HG02981 (cell line): Measurements from ENCODE around the gene PID1.
"Not testable (repeated sequence)": the region's sequence is repeated elsewhere in the genome, so short reads cannot be mapped to it uniquely, and the experiment has no call there.

Experiments
- ATAC-seq: cut with Tn5 transposase; IDR thresholded peaks from one replicate; pipeline ENCODE4 v1.9.1; 2021; ENCODE audit warnings: mild to moderate bottlenecking, moderate library complexity; ENCODE audit not compliant: unreplicated experiment

Gene PID1

DNA sequence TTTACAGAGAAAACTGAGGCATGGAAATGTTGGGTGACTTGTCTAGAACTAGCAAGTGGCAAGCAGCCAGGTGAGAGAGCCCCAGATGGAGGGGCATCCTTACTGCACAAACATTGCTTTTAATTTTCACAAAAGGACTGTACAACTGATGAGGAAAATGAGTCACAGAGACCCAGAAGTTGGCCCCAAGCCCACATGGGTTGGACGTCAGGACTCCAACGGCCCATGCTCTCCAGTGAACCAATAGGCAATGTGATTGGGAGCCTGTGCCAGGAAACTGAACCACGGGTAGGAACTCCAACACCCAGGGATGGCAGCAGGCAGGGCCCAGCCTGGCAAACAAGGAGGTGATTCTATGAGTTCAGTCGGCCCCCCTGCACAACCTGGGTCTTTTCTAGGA is 50.8 kb downstream of the PID1 start:
- ATAC-seq: no peak

DNA sequence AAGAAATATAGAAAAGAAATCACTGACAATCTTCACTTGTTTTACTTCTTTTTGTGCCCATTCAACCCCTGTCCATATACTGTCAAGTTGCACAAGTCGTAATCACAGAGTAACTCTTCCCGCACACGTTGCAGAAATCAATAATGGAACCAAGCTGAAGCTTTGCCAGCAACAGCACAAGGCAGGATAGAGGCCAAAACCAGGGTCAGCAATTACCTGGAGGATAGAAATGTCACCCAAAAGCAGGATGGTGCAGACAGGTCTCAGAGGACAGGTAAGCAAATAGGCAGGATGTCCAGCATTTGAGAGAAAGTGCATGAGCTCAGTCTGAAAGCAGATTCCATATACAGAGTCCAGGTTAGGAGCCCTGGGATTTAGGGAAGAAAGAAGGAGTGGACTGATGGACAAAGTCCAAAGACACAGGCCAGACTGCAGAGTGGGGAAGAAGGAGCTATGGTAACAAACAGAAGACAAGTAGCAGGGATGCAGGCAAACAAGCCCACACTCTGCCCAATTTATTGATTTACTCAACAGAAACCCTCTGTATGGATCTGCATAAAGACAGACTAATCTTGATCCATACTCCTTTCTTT is 52.7 kb downstream of the PID1 start:
- ATAC-seq: no peak

DNA sequence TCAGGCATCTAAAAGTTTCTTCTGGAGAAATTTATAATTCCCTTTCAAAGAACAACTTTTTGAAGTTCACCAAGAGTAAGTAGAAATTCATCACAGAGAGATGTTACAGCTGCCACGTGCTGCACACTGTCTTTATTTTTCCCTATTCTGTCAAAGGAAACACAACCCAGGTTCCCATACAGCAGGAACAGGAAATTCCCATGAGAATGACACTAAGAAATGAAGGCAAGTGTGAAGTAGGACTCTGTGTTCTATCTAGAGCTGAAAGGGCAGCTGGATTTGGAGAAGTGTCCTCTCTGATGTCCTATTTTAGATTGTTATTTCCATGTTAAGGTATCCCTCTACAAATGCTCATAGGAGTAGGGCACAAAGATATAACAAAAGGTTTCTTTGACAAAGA is 58.8 kb downstream of the PID1 start:
- no peak for ATAC-seq

DNA sequence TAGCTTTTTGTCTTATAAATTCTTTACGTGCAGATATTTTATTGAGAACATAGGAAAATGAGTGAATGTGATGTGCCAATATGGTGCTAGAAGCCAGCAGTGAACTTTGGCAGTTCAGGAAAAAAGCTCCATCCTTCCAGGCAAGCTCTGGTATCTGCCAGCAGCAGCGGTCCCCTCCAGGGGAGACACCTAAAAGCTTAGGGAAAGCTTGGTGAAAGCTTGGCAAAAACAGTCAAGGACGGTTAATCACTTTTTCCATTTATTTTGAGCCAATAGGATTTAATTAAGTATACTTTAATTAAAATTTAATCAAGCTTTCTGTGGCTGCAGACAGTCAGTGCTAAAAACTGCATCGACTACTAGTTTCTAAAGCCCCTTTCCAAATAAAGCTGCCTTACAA is 60.4 kb downstream of the PID1 start:
- no peak for ATAC-seq

DNA sequence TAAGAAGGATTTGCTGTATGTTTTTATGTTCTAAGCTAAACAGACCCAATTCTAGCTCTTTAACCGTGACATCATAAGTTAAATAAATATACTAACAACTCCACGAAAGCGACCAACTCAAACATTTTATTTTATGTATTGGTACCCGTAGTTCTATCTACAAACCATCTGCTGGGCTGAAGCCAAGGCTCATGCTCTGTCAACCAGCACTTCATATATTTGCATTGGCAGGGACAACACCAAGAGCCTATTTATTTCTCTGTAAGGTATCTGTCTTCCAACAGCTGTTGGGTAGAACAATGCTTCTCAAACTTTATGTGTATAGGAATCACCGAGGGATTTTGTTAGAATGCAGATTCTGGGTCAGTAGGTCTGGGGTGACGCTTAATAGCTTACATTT is 64.5 kb downstream of the PID1 start:
- ATAC-seq: no peak

DNA sequence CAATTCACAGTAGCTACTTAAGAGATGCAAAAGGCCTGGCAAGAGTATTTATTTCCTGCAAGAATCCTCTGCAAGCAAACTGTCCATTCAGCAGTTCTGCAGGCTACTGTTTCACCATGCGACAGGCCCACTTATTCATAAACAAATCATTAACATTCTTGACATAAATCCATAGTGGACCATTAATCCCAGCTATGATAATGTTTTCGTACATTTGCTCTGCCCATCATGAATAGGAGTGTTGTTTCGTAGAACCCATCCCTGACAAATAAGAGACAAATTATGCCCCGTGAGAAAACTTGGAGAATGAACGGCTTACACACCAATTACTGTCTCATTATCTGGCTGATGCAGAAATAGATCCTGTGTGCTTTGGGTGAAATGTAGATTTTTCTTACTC is 65.4 kb downstream of the PID1 start:
- ATAC-seq: no peak

DNA sequence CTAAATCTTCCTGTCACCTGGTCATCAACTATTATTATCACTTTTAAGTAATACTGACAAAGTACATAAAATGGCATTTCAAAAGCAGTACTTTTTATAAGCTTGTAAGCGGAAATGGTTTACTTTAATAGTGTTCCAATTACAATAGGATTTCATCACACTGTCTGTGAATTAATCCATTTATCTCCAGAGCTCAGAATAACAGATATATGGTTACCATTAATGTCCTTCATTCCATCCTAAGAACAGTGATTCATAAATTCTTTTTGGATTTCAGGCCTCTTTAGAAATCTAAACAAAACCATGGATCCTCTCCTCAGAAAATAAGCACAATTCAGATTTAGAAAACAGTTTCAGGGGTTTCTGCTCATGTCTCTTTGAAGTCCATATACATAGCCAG is 68.4 kb downstream of the PID1 start:
- no peak for ATAC-seq

DNA sequence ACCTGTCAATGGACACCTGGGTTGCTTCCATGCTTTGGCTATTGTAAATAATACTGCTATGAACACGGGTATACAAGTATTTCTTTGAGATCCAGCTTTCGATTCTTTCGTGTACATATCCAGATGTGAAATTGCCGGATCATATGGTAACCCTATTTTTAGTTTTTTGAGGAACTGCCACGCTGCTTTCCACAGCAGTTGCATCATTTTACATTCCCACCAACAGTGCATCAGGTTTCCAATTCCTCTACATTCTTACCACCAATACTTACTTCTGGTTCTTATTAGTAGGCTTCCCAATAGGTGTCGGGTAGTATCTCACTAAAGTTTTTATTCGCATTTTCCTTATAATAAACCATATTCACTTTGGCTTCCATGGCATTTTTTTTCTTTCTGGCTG is 69.6 kb downstream of the PID1 start:
- no peak for ATAC-seq

DNA sequence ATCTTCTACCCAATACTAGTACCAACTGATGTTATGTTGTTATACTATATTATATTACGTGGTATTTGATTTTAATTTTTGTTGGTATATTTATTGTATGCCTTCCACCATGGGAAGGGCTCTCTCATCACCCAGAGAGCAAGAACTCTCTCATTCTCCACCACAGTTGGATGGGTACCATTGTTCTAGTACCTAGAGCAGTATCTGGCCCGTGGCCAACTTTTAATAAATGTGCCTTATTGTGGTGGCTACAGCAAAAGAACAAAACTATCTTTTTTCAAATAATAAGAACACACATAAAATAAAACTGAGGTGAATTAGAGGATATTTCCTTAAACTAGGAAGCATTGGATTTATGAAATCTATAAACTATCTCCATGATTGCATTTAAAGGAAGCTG is 71.8 kb downstream of the PID1 start:
- ATAC-seq: no peak

DNA sequence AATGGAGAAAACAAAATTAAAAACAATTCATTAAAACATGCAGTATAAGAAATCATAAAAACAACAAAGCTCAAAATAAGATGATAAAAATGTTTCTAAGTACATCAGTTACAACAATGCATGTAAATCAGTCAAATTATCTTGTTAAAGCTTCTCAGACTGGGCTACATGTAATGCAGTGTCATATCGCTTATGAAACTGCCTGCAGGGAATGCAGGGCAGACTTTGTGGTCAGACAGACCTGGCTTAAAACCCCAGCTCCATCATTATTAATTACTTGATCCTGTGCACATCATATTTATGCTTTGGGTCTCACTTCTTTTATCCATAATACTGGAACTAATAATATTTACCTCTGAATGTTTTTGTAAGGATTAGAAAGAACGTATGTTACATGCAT is 74.6 kb downstream of the PID1 start:
- no peak for ATAC-seq

DNA sequence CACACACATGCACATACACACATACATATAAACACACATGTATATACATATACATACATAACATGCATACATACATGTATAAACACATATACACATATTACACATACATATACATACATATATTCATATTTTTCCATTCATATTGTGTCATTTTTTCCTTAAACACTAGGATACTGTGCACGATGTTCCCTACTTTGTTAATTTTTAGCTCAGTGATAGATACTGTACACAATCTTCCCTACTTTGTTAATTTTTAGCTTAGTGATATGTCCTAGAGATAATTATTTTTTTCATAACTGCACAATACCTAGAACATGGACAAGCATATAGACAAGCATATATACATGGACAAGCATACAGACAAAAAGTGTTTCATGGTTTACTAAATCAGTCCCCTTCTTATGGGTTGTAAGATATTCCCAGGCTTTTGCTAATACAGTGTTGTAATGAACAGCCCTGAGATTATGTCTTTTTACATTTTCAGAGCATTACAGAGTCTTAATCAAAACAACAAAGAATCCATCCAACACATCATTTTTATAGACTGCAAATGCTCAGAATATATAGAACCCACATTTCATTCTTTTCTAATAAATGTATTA is 75.6 kb downstream of the PID1 start:
- ATAC-seq: no peak

DNA sequence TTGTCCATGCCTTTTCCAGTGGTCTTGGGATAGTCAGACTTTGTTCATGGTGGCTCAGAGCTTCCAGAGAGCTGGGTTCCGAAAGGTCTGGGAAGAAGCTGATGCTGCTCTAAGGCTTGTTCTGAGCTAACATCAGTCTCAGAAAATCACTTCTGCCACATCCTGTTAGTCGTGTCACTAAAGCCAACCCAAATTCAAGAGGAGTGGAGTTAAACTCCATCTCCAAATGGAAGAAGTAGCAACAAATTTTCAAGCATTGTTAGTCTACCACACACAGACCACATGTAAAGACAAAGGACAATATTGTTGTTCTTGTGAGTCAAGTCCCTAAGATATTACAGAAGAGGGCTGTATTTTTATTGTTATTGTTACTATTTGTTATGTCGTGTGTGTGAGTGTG is 77.8 kb downstream of the PID1 start:
- ATAC-seq: no peak

DNA sequence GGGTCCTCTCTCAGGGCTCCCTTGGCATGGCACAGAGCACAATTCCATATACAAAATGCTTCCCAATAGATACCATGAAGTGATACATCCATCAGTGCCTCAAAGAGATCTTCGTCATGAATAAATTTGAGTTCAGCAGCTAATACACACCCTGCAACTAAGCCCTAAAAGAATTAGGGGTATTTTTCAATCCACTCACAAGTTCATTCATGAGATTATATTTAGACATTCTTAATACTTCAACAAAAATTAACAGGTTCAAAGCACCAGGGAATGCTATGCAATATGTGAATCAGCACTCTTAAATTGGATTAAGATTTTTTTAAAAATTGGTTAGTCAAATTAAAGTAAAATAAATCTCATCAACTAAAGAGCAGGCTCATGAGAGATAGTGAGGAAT is 79.7 kb downstream of the PID1 start:
- no peak for ATAC-seq

DNA sequence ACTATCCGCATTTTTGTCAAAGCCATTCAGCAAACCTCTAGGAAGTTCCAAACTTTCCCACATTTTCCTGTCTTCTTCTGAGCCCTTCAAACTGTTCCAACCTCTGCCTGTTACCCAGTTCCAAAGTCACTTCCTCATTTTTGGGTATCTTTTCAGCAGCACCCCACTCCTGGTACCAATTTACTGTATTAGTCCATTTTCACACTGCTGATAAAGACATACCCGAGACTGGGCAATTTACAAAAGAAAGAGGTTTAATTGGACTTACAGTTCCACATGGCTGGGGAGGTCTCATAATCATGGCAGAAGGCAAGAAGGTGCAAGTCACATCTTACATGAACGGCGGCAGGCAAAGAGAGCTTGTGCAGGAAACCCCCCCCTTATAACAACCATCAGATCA is 84.0 kb downstream of the PID1 start:
- not testable (repeated sequence) for ATAC-seq

DNA sequence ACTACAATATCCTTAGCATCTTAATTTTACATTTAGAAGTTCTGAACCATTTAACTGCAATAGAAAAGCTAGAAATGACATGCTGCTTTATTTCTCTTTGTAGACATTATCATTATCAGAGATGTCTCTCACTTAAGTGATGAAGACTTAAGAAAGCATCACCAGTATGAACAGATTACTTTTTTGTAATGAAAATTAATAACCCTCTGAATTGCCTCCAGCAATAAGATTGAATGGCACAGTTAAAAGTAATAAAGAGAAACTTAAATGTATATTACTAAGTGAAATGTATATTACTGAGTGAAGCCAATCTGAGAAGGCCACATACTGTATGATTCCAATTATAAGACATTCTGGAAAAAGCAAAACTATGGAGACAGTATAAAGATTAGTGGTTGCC is 89.4 kb downstream of the PID1 start:
- ATAC-seq: no peak

DNA sequence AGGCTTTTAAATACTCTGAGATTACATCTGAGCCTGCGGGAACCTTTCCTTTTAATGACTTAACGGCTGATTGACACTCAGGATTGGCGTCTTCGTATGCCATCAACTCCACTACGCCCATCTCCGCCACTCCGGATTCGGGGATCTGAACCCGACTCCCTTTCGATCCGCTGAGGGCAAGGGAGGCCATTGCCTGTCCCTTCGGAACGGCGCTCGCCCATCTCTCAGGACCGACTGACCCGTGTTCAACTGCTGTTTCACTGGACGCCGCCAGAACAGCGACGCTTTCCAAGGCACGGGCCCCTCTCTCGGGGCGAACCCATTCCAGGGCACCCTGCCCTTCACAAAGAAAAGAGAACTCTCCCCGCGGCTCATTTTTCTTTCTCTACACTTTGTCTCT is 90.4 kb downstream of the PID1 start:
- ATAC-seq: no peak

DNA sequence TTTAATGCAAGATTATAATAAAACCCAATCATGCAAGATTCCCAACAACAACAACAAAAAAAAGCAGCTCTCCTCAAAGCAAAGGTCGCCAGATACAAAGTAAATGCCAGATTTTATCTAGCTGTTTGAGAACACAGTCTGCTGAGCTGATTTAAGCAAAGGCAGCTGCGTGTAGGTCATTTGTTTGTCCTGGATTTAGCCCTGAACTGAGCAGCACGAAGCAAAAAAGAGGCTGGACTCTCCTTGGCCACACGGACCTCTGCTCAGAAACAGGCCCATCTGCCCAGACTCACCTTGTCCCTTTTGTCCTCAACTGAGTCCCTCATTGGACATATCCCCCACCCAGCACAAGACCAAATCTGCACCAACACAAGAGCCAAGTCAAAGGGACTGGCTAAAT is 91.5 kb downstream of the PID1 start:
- ATAC-seq: no peak

DNA sequence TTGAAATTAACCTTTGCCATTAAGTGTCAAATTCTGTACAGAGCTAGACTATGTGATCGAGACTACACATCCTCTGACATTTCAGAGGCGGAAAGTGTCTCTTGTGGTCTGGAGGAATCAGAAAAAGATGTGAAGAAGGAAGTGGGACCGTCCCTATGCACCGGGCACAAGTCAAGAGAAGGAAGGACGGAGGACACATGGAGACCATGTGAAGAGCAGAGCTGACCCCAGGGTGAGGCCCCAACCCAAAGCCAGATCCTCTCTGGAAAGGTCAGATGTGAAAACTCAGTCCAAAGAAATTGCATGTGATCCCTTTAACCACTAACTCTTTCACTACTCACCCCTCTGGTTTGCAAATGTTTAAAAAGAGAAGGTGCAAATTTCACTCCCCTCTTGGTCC is 92.4 kb downstream of the PID1 start:
- ATAC-seq: no peak

DNA sequence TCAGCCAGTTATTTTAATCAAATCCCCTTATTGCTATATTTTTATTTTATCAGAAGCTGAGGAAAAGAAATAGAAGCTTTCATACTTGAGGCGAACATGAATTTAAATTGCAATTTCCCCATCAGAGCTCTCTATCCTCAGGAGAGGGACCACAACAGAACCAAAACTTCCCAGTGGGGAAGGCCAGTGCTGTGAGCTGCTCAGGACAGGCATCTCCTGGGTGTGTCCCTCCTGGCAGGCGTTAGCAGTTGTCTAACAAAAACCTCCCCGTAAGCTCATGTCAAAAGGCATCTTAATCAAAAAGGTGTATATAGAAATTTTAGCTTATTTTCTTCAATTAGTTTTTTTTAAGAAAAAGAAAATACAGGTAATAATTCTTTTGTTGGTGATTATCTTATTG is 93.0 kb downstream of the PID1 start:
- ATAC-seq: no peak

DNA sequence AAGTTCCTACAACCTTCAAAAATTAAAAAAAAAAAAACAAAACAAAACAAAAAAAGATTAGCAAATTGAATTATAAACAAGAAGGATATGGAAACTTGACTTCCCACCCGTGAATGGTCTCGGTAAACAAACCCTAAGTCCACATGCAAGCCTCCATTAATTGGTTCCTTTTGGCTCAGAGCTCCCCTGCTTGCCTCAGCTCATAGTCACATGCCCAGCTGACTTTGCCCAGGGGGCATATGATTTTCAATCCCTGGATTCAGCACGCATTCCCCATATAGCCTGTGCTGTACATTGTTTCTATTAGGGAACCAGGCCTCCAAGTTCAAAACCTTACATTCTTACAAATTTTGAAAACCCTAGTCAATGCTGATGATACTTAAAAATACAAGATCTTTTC is 95.0 kb downstream of the PID1 start:
- no peak for ATAC-seq

DNA sequence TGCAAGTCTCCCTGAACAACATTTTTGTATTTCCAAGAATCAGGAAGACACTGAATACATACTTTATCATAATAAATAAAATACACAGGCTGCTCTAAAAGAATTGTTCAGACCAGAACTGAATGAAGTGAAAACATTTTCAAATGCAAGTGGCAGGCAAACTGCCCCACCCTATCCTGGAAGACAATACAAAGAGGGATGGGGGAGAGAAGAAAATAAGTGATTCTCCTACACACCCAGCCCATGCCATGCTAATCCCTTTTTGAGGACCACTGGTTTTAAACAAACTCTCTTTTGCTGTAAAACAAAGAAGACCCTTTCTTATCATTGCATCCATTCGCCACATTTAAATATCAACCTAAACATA is 95.6 kb downstream of the PID1 start:
- no peak for ATAC-seq

DNA sequence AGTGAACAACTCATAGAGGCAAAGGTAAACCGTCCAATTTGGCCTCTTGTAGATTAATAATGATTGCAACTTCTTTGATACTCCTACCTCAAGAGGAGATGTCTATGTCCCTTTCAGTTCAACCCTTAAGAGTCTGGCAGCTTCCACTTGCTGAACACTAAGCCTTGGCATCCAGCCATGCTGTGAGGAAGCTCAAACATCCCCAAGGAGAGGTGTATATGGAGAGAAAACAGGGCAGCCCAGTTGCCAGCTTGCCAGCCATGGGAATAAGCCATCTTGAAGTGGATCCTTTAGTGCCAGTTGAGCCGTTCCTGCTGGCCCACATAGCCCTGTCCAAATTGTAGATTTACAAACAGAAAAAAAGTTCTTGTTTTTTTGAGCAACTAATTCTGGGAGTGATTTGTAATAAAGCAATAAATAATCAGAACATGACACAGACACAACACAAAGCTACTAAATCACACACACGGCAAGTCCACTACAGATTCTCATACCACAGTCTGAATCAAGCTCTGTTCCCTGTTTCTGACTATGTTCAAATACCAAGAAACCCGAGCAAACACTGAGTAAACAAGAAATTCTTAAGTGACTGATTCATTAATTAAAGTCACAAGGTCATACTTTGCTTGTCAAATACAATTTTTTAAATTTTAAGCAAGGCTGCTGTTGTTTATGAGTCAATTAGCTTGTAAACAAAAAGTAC is 96.1 kb downstream of the PID1 start:
- ATAC-seq: no peak

DNA sequence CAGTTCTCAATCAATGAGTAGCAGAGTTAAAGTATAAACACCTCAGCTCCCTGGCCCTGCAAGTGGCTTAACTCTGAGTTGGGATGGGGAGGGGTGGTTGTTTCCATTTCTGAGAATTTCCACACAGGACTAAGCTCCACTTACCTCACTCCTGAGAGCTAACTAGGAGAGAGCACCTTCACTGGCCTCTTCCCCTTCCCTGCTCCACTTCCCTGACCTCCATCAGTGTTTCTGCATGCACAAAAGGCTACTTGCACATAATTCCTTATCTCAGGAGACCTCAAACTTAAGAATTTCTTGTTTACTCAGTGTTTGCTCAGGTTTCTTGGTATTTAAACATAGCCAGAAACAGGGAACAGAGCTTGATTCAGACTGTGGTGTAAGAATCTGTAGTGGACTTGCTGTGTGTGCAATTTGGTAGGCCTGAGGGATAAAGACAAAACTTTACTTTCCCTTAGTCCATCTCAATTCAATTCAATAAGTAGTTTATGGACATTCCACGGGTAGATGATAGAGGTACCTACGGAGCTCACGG is 97.2 kb downstream of the PID1 start:
- ATAC-seq: no peak
